ENCODE measurements around the gene XG.
"Not testable (repeated sequence)": the region's sequence is repeated elsewhere in the genome, so short reads cannot be mapped to it uniquely, and the experiment has no call there.

XG gene

DNA sequence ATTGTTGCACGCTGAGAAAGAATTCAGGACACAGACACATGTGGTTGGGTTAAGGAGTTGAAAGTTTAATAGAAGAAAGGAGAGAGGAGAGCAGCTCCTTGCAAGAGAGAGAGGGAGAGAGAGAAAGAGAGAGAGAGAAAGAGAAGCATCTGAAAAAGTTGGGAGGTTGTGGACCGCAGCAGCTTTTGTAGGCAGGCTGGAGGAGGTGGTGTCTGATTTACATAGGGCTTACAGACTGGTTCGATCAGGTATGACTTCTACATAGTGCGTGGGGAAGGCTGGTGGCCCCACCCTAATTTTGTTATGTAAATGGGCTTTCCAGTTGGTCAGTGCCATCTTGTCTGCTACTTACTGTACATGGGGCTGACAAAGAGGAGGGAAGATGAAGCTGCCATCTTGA is 49.4 kb downstream of the XG start:
- Histone ChIP-seq H2BK120ac (ENCODE audit: low read depth, low read length) (no peak overlapping the region), H3K36me3 (ENCODE audit: control insufficient read depth, insufficient read depth, low read length) (no peaks in the 10 kb centered on the region), H4K5ac (ENCODE audit: low read length) (no peak overlapping the region), H3K27me3 (ENCODE audit: insufficient read depth, low read length, poor library complexity) (no peaks in the 10 kb centered on the region), H3K79me1 (ENCODE audit: low read length) (no peaks in the 10 kb centered on the region), H2BK5ac (ENCODE audit: low read length) (no peak overlapping the region), H3K4me3 (ENCODE audit: low read length) (no peak overlapping the region), H4K8ac (ENCODE audit: low read depth, low read length) (no peak overlapping the region), H3K79me2 (ENCODE audit: control insufficient read depth, insufficient read depth, low read length) (no peaks in the 10 kb centered on the region), H3K4me1 (ENCODE audit: control insufficient read depth, low read depth, low read length) (no peaks in the 10 kb centered on the region), H3K23ac (ENCODE audit: low read length) (no peak overlapping the region), H3K27ac (ENCODE audit: low read depth, low read length) (no peak overlapping the region), H3K4me2 (ENCODE audit: low read length) (no peak overlapping the region), H2AK5ac (ENCODE audit: low read length) (no peak overlapping the region), H3K9ac (ENCODE audit: low read length) (no peak overlapping the region), H3K18ac (ENCODE audit: low read length) (no peak overlapping the region), H3K56ac (ENCODE audit: low read length) (peak overlapping the region; percentile 15), H2BK15ac (replicated peaks; ENCODE audit: low read depth) (peak overlapping the region; percentile 74), H3K4ac (ENCODE audit: low read depth, low read length) (peak overlapping the region; percentile 16)
- no CpG with 5 or more reads among the region's 4 CpGs for WGBS (ENCODE audit: extremely low coverage, insufficient coverage, low lambda C conversion rate)
- DNase-seq, result no peak

DNA sequence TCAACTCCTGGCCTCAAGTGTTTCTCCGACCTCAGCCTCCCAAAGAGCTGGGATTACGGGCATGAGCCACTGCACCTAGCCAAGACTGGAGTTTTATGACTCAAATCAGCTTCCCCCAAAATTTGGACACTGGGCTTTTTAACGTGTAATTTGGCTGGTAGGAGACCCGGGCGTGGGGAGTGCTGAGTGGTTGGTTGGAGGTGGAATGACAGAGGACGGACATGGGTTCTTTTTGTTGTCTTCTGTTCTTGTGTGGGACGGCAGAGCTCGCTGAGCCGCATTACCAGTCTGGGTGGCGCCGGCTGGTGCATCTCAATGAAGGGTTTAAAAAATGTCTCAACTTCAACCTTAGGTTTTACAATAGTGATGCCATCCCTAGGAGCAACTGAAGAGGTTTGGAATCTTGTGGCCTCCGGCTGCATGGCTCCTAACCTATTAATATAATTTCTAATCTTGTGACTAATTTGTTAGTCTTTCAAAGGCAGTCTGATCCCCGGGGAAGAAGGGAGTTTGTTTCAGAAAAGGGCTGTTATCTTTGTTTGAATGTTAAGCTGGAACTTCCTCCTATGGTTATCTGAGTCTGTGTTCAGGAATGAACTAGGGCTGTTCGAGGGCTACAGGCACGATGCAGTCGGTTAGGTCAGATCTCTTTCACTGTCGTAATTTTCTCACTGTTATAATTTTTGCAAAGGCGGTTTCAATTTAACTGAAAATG is 50.7 kb downstream of the XG start:
- not testable (repeated sequence) for H3K4me2 ChIP-seq (ENCODE audit: low read length)
- H3K27ac ChIP-seq (ENCODE audit: low read depth, low read length), result peak overlapping the region; percentile 62

DNA sequence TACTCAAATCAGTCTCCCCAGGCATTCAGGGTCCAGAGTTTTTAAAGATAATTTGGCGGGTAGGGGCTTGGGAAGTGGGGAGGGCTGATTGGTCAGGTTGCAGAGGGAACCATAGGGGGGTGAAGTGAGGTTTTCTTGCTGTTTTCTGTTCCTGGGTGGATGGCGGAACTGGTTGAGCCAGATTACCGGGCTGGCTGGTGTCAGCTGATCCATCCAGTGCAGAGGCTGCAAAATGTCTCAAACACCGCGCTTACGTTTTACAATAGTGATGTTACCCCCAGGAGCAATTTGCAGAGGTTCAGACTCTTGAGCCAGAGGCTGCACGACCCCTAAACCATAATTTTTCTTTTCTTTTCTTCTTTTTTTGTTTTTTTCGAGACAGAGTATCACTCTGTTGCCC is 51.6 kb downstream of the XG start:
- WGBS (ENCODE audit: extremely low coverage, insufficient coverage, low lambda C conversion rate), result no CpG with 5 or more reads among the region's 8 CpGs

More for the DNA sequence above, 50.7 kb downstream of the XG start:
- not testable (repeated sequence) for H4K8ac ChIP-seq (ENCODE audit: low read depth, low read length); H4K5ac ChIP-seq (ENCODE audit: low read length); H3K9ac ChIP-seq (ENCODE audit: low read length); H3K4me1 ChIP-seq (ENCODE audit: control insufficient read depth, low read depth, low read length); H3K79me1 ChIP-seq (ENCODE audit: low read length); H3K4me3 ChIP-seq (ENCODE audit: low read length); H3K23ac ChIP-seq (ENCODE audit: low read length); H2BK5ac ChIP-seq (ENCODE audit: low read length); DNase-seq; H2AK5ac ChIP-seq (ENCODE audit: low read length); H3K27me3 ChIP-seq (ENCODE audit: insufficient read depth, low read length, poor library complexity); H3K36me3 ChIP-seq (ENCODE audit: control insufficient read depth, insufficient read depth, low read length); H3K79me2 ChIP-seq (ENCODE audit: control insufficient read depth, insufficient read depth, low read length)
- H2BK120ac ChIP-seq (ENCODE audit: low read depth, low read length), result peak overlapping the region; percentile 90
- no CpG with 5 or more reads among the region's 18 CpGs for WGBS (ENCODE audit: extremely low coverage, insufficient coverage, low lambda C conversion rate)
- H3K56ac ChIP-seq (ENCODE audit: low read length), result peak overlapping the region; percentile 49
- H2BK15ac ChIP-seq (replicated peaks; ENCODE audit: low read depth), result peak overlapping the region; percentile 78
- H3K18ac ChIP-seq (ENCODE audit: low read length), result peak overlapping the region; percentile 80
- peak overlapping the region; percentile 55 for H3K4ac ChIP-seq (ENCODE audit: low read depth, low read length)

DNA sequence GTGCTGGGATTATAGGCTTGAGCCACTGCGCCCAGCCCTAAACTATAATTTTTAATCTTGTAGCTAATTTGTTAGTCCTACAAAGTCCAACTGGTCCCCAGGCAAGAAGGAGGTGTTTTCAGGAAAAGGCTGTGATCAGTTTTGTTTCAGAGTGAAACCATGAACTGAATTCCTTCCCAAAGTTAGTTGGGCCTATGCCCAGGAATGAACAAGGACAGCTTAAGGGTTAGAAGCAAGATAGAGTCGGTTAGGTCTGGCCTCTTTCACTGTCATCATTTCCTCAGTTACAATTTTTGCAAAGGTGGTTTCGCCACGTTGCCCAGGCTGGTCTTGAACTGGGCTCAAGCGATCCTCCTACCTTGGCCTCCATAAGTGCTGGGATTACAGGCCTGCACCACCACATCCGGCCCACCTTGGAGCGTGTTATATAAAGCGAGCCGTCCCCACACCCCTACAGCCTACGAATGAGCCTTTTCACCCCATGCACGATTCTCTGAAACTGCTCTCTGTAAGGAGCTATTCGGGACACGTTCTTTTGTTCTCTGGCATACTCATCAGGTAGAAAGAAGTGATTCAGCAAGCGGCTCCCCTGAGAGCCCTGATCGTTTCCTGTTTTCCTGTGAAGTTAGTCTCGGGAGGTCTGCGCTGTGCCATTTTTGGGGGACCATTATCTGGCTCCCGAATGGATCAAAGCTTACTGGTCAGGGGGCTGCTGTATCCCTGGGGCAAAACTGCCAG is 52.4 kb downstream of the XG start:
- H2BK15ac ChIP-seq (replicated peaks; ENCODE audit: low read depth); H3K4me1 ChIP-seq (ENCODE audit: control insufficient read depth, low read depth, low read length); H3K36me3 ChIP-seq (ENCODE audit: control insufficient read depth, insufficient read depth, low read length); H3K27ac ChIP-seq (ENCODE audit: low read depth, low read length); H4K8ac ChIP-seq (ENCODE audit: low read depth, low read length); H2BK120ac ChIP-seq (ENCODE audit: low read depth, low read length); H4K5ac ChIP-seq (ENCODE audit: low read length); H3K4me3 ChIP-seq (ENCODE audit: low read length); H3K79me2 ChIP-seq (ENCODE audit: control insufficient read depth, insufficient read depth, low read length); H3K79me1 ChIP-seq (ENCODE audit: low read length); H2AK5ac ChIP-seq (ENCODE audit: low read length); H3K4me2 ChIP-seq (ENCODE audit: low read length); H2BK5ac ChIP-seq (ENCODE audit: low read length); H3K9ac ChIP-seq (ENCODE audit: low read length); H3K27me3 ChIP-seq (ENCODE audit: insufficient read depth, low read length, poor library complexity); H3K23ac ChIP-seq (ENCODE audit: low read length): not testable (repeated sequence)
- H3K18ac ChIP-seq (ENCODE audit: low read length), result peak overlapping the region; percentile 51
- WGBS (ENCODE audit: extremely low coverage, insufficient coverage, low lambda C conversion rate), result no CpG with 5 or more reads among the region's 18 CpGs
- peak overlapping the region; percentile 34 for H3K56ac ChIP-seq (ENCODE audit: low read length)
- H3K4ac ChIP-seq (ENCODE audit: low read depth, low read length), result peak overlapping the region; percentile 55
- DNase-seq, result peak; percentile 58

More for the DNA sequence above, 51.6 kb downstream of the XG start:
- not testable (repeated sequence) for H3K23ac ChIP-seq (ENCODE audit: low read length); H3K36me3 ChIP-seq (ENCODE audit: control insufficient read depth, insufficient read depth, low read length); H4K8ac ChIP-seq (ENCODE audit: low read depth, low read length); H2BK5ac ChIP-seq (ENCODE audit: low read length); H3K4ac ChIP-seq (ENCODE audit: low read depth, low read length); H3K4me1 ChIP-seq (ENCODE audit: control insufficient read depth, low read depth, low read length); H3K27me3 ChIP-seq (ENCODE audit: insufficient read depth, low read length, poor library complexity); H2BK120ac ChIP-seq (ENCODE audit: low read depth, low read length); H3K27ac ChIP-seq (ENCODE audit: low read depth, low read length); H3K79me1 ChIP-seq (ENCODE audit: low read length); H3K79me2 ChIP-seq (ENCODE audit: control insufficient read depth, insufficient read depth, low read length); H3K4me2 ChIP-seq (ENCODE audit: low read length); H2BK15ac ChIP-seq (replicated peaks; ENCODE audit: low read depth); H3K4me3 ChIP-seq (ENCODE audit: low read length); H3K9ac ChIP-seq (ENCODE audit: low read length); H3K56ac ChIP-seq (ENCODE audit: low read length); DNase-seq; H2AK5ac ChIP-seq (ENCODE audit: low read length); H4K5ac ChIP-seq (ENCODE audit: low read length)
- H3K18ac ChIP-seq (ENCODE audit: low read length), result peak overlapping the region; percentile 80

DNA sequence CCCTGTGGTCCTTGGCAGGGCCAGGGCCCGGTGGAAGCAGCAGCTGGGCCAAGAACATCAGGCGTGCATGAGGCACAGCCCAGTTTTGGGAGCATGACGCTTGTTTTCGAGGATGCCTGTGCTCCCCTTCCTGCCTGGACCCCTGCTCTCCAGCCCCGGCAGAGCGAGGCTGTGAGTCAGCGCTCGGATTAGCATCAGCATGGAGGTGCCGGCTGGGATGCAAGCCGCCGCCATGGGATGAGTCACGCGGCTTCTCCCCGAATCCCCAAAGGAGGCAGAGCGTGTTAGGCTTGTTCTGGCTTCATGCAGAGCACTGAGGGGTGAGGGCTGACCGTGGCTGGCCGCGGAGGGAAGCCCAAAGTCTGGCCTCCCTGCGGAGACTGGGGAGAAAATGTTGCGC is 53.0 kb downstream of the XG start:
- H4K8ac ChIP-seq (ENCODE audit: low read depth, low read length); H4K5ac ChIP-seq (ENCODE audit: low read length); H3K4me3 ChIP-seq (ENCODE audit: low read length); H2BK120ac ChIP-seq (ENCODE audit: low read depth, low read length); H3K27me3 ChIP-seq (ENCODE audit: insufficient read depth, low read length, poor library complexity); H2BK5ac ChIP-seq (ENCODE audit: low read length); H3K23ac ChIP-seq (ENCODE audit: low read length); H2AK5ac ChIP-seq (ENCODE audit: low read length); H3K9ac ChIP-seq (ENCODE audit: low read length); H3K79me1 ChIP-seq (ENCODE audit: low read length); H2BK15ac ChIP-seq (replicated peaks; ENCODE audit: low read depth); H3K4me1 ChIP-seq (ENCODE audit: control insufficient read depth, low read depth, low read length); H3K27ac ChIP-seq (ENCODE audit: low read depth, low read length); H3K4me2 ChIP-seq (ENCODE audit: low read length); H3K36me3 ChIP-seq (ENCODE audit: control insufficient read depth, insufficient read depth, low read length); H3K79me2 ChIP-seq (ENCODE audit: control insufficient read depth, insufficient read depth, low read length): not testable (repeated sequence)
- no CpG with 5 or more reads among the region's 20 CpGs for WGBS (ENCODE audit: extremely low coverage, insufficient coverage, low lambda C conversion rate)
- Histone ChIP-seq H3K56ac (ENCODE audit: low read length) (peak overlapping the region; percentile 34), H3K4ac (ENCODE audit: low read depth, low read length) (peak overlapping the region; percentile 9), H3K18ac (ENCODE audit: low read length) (peak overlapping the region; percentile 51)
- peak; percentile 53 for DNase-seq
